Thoracic aorta (tissue), 2 donors: Measurements from ENCODE around the gene DRD2. TPM values are rescaled to one million over a fixed set of nuclear protein-coding genes. Genes with fewer than 3 reads are reported as not detected.

ENCODE experiments used
- ATAC-seq: fragments of 150-250 bp; one replicate; pipeline ENCODE4 v1.8.0; 2017; ENCODE audit warnings: low read depth; ENCODE audit not compliant: insufficient number of reproducible peaks, low FRiP score
- DNase-seq: peaks from one replicate; pipeline ENCODE4 v3.0.0-alpha.2; 2020; ENCODE audit warnings: low spot score
- H3K27ac ChIP-seq, 2 donors: fragments of 200-600 bp; sonication (generic); 1 replicate in 1 of 2; 2 replicates in 1 of 2; pipeline ENCODE4 v1.5.1; 2016; ENCODE audit warnings: mild to moderate bottlenecking in 2 of 2, moderate library complexity in 2 of 2
- H3K27me3 ChIP-seq: fragments of 200-600 bp; sonication (generic); replicated peaks from 2 replicates; pipeline ENCODE4 v1.6.0; 2016; ENCODE audit warnings: mild to moderate bottlenecking; ENCODE audit not compliant: insufficient read depth
- H3K36me3 ChIP-seq: fragments of 200-600 bp; sonication (generic); one replicate; pipeline ENCODE4 v1.5.1; 2016
- H3K4me1 ChIP-seq, 2 donors: fragments of 200-600 bp; sonication (generic); 1 replicate in 1 of 2; 2 replicates in 1 of 2; pipeline versions ENCODE4 v1.5.1 to v1.6.0; 2016; ENCODE audit warnings: low read depth in 2 of 2, mild to moderate bottlenecking in 1 of 2; ENCODE audit not compliant: control insufficient read depth in 1 of 2
- H3K4me3 ChIP-seq: fragments of 200-600 bp; sonication (generic); 2 replicates; pipeline ENCODE4 v1.5.1; 2016; ENCODE audit warnings: mild to moderate bottlenecking
- H3K9me3 ChIP-seq: fragments of 200-600 bp; sonication (generic); 2 replicates; pipeline ENCODE4 v1.5.1; 2016
- total RNA-seq, 2 donors: library from RNA; depleted of rRNA; stranded (reverse); fragments of >200 nt; gene quantifications; one replicate each; pipeline versions ENCODE4 v1.1.0 to v1.2.3, GENCODE V29; 2016
- TF ChIP-seq, protein P1 (sequence below): fragments of 200-600 bp; sonication (generic); IDR thresholded peaks from one replicate; pipeline ENCODE4 v1.5.1; 2019; ENCODE audit warnings: antibody characterized with exemption

DRD2 gene
- total RNA-seq, 2 donors from 2014 or later: not detected

DNA sequence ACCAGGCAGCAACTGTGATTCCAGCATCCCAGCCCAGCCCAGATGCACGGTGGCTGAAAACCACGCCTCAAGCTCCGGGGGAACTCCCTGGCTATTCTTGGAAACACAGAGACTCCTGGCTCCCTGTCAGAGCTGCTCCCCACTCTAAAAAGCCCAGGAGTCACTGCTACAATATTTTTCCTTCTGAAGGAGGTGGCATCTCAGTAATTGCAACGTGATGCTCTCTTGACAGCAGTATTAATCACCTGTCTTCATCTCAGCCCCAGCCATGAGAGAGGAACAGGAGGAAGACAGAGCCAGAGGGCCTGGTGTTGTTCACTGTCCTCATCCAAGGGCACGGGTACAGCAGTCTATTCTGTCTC, 26.9 kb downstream of the DRD2 start:
- no peak for ATAC-seq

DNA sequence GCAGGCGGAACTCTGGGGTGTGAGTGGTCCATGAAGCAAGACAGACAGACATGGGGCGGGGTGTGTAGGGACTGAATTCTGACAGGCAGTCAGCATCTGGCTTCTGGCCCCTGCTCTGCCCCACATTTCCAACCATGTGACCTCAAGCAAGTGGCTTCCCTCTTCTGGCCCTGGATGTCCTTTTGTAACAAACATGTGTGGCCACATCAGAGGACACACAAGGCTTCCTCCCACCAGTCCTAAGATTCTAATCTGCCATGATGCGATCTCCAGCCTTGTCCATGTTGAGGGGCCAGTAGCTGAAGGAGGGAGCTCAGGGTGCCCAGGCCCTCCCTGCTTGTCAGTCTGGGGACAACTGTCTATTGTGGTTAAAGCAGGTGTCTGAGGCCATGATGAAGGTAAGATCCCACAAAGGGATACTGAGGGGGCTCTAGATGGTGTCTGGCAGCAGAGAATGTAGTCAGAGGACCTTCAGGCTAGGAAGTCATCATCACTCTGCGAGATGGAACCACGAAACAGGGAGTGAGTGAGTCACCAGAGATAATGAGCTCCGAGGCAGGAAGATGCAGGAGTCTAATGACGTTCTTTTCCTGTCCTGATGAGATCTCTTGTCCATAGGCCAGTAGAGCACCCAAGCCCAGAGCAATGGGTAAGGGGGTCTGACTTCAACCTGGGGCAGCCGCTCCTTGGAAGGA, 27.4 kb downstream of the DRD2 start:
- Histone ChIP-seq H3K9me3 (no peaks in the 10 kb centered on the region), H3K27ac (no peak overlapping the region), H3K36me3 (no peaks in the 10 kb centered on the region), H3K27me3 (no peaks in the 10 kb centered on the region), H3K4me1 (no peaks in the 10 kb centered on the region), H3K4me3 (no peak overlapping the region)
- TF ChIP-seq, protein P1, sequence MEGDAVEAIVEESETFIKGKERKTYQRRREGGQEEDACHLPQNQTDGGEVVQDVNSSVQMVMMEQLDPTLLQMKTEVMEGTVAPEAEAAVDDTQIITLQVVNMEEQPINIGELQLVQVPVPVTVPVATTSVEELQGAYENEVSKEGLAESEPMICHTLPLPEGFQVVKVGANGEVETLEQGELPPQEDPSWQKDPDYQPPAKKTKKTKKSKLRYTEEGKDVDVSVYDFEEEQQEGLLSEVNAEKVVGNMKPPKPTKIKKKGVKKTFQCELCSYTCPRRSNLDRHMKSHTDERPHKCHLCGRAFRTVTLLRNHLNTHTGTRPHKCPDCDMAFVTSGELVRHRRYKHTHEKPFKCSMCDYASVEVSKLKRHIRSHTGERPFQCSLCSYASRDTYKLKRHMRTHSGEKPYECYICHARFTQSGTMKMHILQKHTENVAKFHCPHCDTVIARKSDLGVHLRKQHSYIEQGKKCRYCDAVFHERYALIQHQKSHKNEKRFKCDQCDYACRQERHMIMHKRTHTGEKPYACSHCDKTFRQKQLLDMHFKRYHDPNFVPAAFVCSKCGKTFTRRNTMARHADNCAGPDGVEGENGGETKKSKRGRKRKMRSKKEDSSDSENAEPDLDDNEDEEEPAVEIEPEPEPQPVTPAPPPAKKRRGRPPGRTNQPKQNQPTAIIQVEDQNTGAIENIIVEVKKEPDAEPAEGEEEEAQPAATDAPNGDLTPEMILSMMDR: no peak
- DNase-seq: no peak
- no peak for ATAC-seq

More for the DNA sequence above, 26.9 kb downstream of the DRD2 start:
- no peaks in the 10 kb centered on the region for H3K9me3 ChIP-seq
- no peak for DNase-seq
- H3K4me3 ChIP-seq: no peak overlapping the region
- no peaks in the 10 kb centered on the region for H3K4me1 ChIP-seq
- H3K27ac ChIP-seq: no peak overlapping the region
- no peaks in the 10 kb centered on the region for H3K27me3 ChIP-seq
- TF ChIP-seq, protein P1: no peak
- H3K36me3 ChIP-seq: no peaks in the 10 kb centered on the region

DNA sequence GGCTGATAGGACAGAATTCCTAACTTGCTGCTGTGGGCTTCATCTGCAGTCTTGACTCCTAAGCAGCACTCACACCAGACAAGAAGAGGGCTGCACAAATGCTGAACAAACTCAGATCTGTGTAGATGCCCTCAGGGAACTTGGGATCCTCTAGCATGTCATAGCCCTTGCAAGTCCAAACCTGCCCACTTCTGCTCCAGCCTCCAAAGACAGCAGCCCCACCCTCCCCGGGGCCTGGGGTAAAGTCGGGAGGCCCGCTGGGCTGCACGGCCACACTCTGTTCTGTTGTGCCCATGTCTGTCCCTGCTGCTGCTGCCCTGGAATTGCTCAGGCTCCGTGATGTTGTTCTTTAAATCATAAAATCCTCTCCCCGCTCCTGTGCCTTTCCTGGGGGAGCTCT, 28.3 kb downstream of the DRD2 start:
- H3K27ac ChIP-seq: no peak overlapping the region
- H3K36me3 ChIP-seq: no peaks in the 10 kb centered on the region
- no peak for ATAC-seq
- no peaks in the 10 kb centered on the region for H3K9me3 ChIP-seq
- no peak for DNase-seq
- H3K4me1 ChIP-seq: no peaks in the 10 kb centered on the region
- no peaks in the 10 kb centered on the region for H3K27me3 ChIP-seq
- no peak overlapping the region for H3K4me3 ChIP-seq
- TF ChIP-seq, protein P1: no peak

GRCh38 chr11:113446112-113446511, 29.1 kb downstream of the DRD2 start:
- H3K4me1 ChIP-seq: no peaks in the 10 kb centered on the region
- H3K4me3 ChIP-seq: no peak overlapping the region
- ATAC-seq (no peak), DNase-seq (no peak)
- TF ChIP-seq, protein P1: no peak
- no peaks in the 10 kb centered on the region for H3K9me3 ChIP-seq
- H3K27me3 ChIP-seq: no peaks in the 10 kb centered on the region
- H3K36me3 ChIP-seq: no peaks in the 10 kb centered on the region
- H3K27ac ChIP-seq: no peak overlapping the region

DNA sequence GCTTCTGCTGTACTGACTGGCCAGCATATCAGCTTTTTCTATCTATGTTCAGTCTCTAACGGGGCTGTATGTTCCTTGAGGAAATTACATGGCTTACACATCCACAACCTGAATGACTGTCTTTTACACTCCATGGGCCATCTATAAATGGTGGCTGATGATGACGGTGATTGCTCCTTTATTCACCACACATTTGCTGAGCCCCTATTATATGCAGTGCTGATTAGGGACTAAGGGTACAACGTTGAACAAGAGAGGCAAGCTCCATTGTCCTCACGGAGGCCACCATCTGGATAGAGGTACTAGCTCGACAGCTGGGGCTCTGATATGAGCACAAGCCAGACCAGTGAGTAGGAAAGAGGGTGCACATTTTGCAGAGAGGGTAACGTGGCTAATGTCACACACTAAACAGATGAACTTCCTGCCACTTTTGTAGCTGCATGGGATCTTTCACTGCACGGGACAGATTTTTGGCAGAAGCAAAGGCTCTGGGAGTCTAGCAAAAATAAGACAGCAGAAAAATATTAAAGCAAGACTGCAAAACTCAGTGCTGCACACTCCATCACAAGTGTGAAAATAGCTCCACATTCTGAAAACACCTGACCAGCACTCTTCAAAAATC, 30.6 kb downstream of the DRD2 start:
- TF ChIP-seq, protein P1: no peak
- no peaks in the 10 kb centered on the region for H3K36me3 ChIP-seq
- no peaks in the 10 kb centered on the region for H3K9me3 ChIP-seq
- H3K4me1 ChIP-seq: no peaks in the 10 kb centered on the region
- H3K27ac ChIP-seq: no peak overlapping the region
- ATAC-seq (no peak), DNase-seq (no peak)
- H3K4me3 ChIP-seq: no peak overlapping the region
- H3K27me3 ChIP-seq: no peaks in the 10 kb centered on the region
